Measurements from ENCODE around the gene IFIT2. TPM values are rescaled to one million over a fixed set of nuclear protein-coding genes. Genes with fewer than 3 reads are reported as not detected.

IFIT2 gene
- total RNA-seq, 4 donors from 2014 or later = 0.41 to 2.1 (median 0.78) TPM

GRCh38 chr10:89343089-89343767 lies 41.4 kb downstream of the IFIT2 start:
- intact Hi-C loops (cut with DNase I; ENCODE audit: low total_unique reads) (no loop called here), in situ Hi-C loops (cut with MboI; ENCODE audit: low sequenced_read_pairs in 4 of 4) (no loop called here)
- no peak for TF ChIP-seq CTCF (IDR thresholded peaks at IDR 0.05 in 4 of 5, conservative IDR thresholded peaks at IDR 0.05 in 1 of 5)
- no peak for TF ChIP-seq POLR2A (IDR thresholded peaks at IDR 0.05)
- no peaks in the 10 kb centered on the region for H3K9me3 ChIP-seq
- DNase-seq = no peak
- no peak overlapping the region for H3K27ac ChIP-seq
- no peaks in the 10 kb centered on the region for H3K36me3 ChIP-seq
- no peak overlapping the region for H3K4me3 ChIP-seq
- peaks cover 20 to 25% of the 10 kb centered on the region in 2 donors for H3K4me1 ChIP-seq
- ATAC-seq = no peak
- H3K27me3 ChIP-seq = no peaks in the 10 kb centered on the region

GRCh38 chr10:89344156-89344555 lies 42.3 kb downstream of the IFIT2 start:
- TF ChIP-seq CTCF (IDR thresholded peaks at IDR 0.05 in 4 of 5, conservative IDR thresholded peaks at IDR 0.05 in 1 of 5) (no peak), POLR2A (IDR thresholded peaks at IDR 0.05) (no peak)
- Histone ChIP-seq H3K4me3 (no peak overlapping the region), H3K4me1 (peaks cover 23 to 29% of the 10 kb centered on the region in 2 donors), H3K27me3 (no peaks in the 10 kb centered on the region), H3K36me3 (no peaks in the 10 kb centered on the region), H3K9me3 (no peaks in the 10 kb centered on the region), H3K27ac (no peak overlapping the region)
- ATAC-seq (no peak), DNase-seq (no peak)
- intact Hi-C loops (cut with DNase I; ENCODE audit: low total_unique reads) = no loop called here
- in situ Hi-C loops (cut with MboI; ENCODE audit: low sequenced_read_pairs in 4 of 4) = no loop called here

- peak overlapping the region in 3 of 4 donors; percentile 63 to 75 (median 72) for H3K27ac ChIP-seq
- in situ Hi-C loops (cut with MboI; ENCODE audit: low sequenced_read_pairs in 4 of 4) = no loop called here
- TF ChIP-seq POLR2A (IDR thresholded peaks at IDR 0.05) = no peak
These were observed 43.6 kb downstream of the IFIT2 start for GRCh38 chr10:89345367-89346000.

GRCh38 chr10:89346405-89347254 lies 44.8 kb downstream of the IFIT2 start:
- peak overlapping the region; percentile 59 to 75 (median 68) for H3K27ac ChIP-seq
- H3K36me3 ChIP-seq = no peaks in the 10 kb centered on the region
- H3K4me3 ChIP-seq = no peak overlapping the region
- H3K4me1 ChIP-seq = peaks cover 37 to 38% of the 10 kb centered on the region in 2 donors
- H3K27me3 ChIP-seq = no peaks in the 10 kb centered on the region
- ATAC-seq (peak; percentile 33 to 60), DNase-seq (no peak)
- no peak for TF ChIP-seq POLR2A (IDR thresholded peaks at IDR 0.05)
- TF ChIP-seq CTCF (IDR thresholded peaks at IDR 0.05 in 4 of 5, conservative IDR thresholded peaks at IDR 0.05 in 1 of 5) = no peak
- no peaks in the 10 kb centered on the region for H3K9me3 ChIP-seq
- intact Hi-C loops (cut with DNase I; ENCODE audit: low total_unique reads) (no loop called here), in situ Hi-C loops (cut with MboI; ENCODE audit: low sequenced_read_pairs in 4 of 4) (no loop called here)

More at GRCh38 chr10:89345367-89346000, 43.6 kb downstream of the IFIT2 start:
- ATAC-seq (no peak), DNase-seq (no peak)
- intact Hi-C loops (cut with DNase I; ENCODE audit: low total_unique reads) = no loop called here
- Histone ChIP-seq H3K36me3 (no peaks in the 10 kb centered on the region), H3K4me1 (peaks cover 26 to 29% of the 10 kb centered on the region in 2 donors), H3K9me3 (no peaks in the 10 kb centered on the region), H3K4me3 (no peak overlapping the region), H3K27me3 (no peaks in the 10 kb centered on the region)

All from gastrocnemius medialis (tissue), 4 donors.